ENCODE data around the gene ENO1. TPM values are rescaled to one million over a fixed set of nuclear protein-coding genes. Genes with fewer than 3 reads are reported as not detected.

Gene ENO1
- total RNA-seq, 1 donor from 2014 or later: 1,269 TPM

DNA sequence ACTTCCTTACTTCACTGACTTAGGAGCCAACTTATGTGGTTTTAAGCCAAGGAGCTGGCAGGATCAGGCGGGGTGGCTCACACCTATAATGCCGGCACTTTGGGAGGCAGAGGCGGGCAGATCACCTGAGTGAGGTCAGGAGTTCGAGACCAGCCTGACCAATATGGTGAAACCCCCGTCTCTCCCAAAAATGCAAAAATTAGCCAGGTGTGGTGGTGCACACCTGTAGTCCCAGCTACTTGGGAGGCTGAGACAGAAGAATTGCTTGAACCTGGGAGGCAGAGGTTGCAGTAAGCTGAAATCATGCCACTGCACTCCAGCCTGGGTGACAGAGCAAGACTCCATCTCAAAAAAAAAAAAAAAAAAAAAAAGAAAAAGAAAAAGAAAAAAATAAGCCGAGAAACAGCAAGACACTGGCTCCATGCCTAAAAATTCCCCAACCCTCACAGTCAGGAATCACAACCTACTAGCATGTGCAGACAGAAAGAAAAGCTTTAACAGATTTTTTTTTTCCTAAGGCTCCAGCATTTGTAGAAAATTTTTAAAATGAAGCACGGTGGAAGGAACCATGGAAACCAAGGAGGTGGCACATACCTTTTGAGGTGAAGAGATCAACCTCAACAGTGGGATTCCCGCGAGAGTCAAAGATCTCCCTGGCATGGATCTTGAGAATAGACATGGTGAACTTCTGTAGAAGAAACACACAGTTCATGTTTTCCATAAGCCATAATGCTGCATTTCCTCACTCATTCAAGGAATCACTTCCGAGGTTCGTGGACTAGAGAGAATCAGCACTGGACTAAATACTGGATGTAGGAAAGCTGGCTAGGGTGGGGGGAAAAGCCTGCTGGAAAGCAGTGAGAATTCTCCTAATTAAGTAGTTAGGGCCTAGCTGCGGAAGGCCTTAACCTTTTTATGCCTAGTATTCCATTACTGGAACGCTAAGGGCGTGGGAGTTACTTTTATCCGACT, 4.0 kb downstream of the ENO1 start:
- DNase-seq (ENCODE audit: low read depth, low spot score): no peak
- Mint-ChIP-seq H3K4me1 (peaks cover 53% of the 10 kb centered on the region), H3K27me3 (ENCODE audit: low read depth) (peaks cover 3% of the 10 kb centered on the region), H3K27ac (ENCODE audit: unreplicated experiment) (peak overlapping the region; percentile 72), H3K4me3 (peak overlapping the region; percentile 97), H3K36me3 (ENCODE audit: low read depth) (peaks cover 42% of the 10 kb centered on the region), H3K9me3 (no peaks in the 10 kb centered on the region)
- TF ChIP-seq, protein P1, sequence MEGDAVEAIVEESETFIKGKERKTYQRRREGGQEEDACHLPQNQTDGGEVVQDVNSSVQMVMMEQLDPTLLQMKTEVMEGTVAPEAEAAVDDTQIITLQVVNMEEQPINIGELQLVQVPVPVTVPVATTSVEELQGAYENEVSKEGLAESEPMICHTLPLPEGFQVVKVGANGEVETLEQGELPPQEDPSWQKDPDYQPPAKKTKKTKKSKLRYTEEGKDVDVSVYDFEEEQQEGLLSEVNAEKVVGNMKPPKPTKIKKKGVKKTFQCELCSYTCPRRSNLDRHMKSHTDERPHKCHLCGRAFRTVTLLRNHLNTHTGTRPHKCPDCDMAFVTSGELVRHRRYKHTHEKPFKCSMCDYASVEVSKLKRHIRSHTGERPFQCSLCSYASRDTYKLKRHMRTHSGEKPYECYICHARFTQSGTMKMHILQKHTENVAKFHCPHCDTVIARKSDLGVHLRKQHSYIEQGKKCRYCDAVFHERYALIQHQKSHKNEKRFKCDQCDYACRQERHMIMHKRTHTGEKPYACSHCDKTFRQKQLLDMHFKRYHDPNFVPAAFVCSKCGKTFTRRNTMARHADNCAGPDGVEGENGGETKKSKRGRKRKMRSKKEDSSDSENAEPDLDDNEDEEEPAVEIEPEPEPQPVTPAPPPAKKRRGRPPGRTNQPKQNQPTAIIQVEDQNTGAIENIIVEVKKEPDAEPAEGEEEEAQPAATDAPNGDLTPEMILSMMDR (conservative IDR thresholded peaks at IDR 0.05): no peak

DNA sequence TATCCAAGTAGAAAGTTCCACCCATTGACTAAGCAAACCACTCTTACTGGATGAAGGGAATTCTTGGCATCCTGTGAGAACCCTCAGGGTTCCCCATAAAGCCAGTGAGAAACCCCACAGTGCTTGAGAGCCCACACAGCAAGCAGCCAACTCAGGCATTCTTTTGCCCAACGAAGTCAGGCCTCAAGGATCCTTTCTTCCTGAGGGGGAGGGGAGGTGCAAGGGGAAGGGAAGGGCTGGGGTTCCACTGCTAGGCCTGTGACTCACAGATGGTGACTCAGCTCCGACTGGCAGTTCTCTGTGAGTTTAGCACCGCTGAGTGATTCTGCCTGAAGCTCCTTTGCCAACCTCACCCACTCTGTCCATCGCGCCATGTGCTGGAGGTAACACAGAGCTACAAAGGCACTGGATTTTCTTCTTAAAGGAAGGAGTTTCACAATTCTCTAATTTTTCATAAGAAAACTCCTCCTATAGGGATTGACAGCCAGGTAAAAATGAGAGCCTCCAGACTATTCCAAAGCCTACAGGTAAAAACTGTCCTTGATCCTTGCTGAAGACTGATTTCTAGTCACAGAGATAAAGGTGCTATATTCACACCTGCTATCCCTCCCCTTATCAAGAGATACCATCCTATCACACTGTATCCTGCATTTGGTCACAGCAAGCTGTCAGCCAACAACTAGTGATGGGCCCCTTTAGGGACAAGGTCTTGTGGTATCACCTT, 4.8 kb downstream of the ENO1 start:
- Mint-ChIP-seq H3K27ac (ENCODE audit: unreplicated experiment) (no peak overlapping the region), H3K9me3 (no peaks in the 10 kb centered on the region), H3K36me3 (ENCODE audit: low read depth) (peaks cover 45% of the 10 kb centered on the region), H3K27me3 (ENCODE audit: low read depth) (no peaks in the 10 kb centered on the region), H3K4me1 (peaks cover 55% of the 10 kb centered on the region), H3K4me3 (peak overlapping the region; percentile 61)
- TF ChIP-seq, protein P1 (conservative IDR thresholded peaks at IDR 0.05): no peak
- DNase-seq (ENCODE audit: low read depth, low spot score): no peak

DNA sequence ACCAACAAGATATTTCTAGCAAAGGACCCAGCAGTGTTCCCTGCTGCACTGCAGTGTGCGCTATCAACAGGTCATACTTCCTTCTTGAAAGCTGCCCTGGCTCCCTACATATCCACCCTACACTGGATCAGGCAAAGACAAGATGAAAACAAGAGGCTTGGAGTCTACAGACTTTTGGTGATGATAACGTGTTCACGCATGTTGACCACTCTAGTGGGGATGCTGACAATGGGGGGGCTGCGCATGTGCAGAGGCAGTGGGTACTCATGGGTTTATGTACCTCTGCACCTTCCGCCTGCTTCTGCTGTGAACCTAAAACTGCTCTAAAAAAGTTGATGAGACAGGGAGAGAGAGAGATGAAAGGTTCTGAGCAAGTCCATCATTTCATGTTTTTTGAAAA, 5.5 kb downstream of the ENO1 start:
- DNase-seq (ENCODE audit: low read depth, low spot score): no peak
- peaks cover 45% of the 10 kb centered on the region for H3K36me3 Mint-ChIP-seq (ENCODE audit: low read depth)
- H3K4me3 Mint-ChIP-seq: peak overlapping the region; percentile 61
- H3K4me1 Mint-ChIP-seq: peaks cover 55% of the 10 kb centered on the region
- no peak overlapping the region for H3K27ac Mint-ChIP-seq (ENCODE audit: unreplicated experiment)
- TF ChIP-seq, protein P1 (conservative IDR thresholded peaks at IDR 0.05): no peak
- no peaks in the 10 kb centered on the region for H3K27me3 Mint-ChIP-seq (ENCODE audit: low read depth)
- H3K9me3 Mint-ChIP-seq: no peaks in the 10 kb centered on the region

DNA sequence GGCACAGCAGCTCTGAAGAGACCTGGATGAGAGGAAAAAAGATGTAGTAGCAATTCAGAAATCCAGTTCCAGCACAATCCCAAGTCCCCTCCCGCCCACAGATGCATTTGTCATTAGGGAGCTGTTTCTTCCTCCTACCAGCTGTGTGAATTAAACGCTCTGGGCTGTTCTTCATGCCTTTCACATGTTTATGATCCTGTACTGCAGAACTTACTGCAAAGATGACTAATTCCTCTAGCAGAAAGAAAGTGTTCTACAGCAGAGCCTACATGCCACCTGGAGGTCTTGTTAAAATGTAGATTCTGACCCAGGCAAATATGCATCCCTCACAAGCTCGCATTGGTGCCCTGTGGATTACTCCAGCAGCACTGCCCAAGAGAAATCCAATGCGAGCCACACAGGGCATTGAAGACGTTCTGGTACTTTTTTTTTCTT, 6.5 kb downstream of the ENO1 start:
- H3K27me3 Mint-ChIP-seq (ENCODE audit: low read depth): no peaks in the 10 kb centered on the region
- TF ChIP-seq, protein P1 (conservative IDR thresholded peaks at IDR 0.05): no peak
- H3K4me3 Mint-ChIP-seq: peak overlapping the region; percentile 20
- H3K4me1 Mint-ChIP-seq: peaks cover 55% of the 10 kb centered on the region
- H3K27ac Mint-ChIP-seq (ENCODE audit: unreplicated experiment): no peak overlapping the region
- DNase-seq (ENCODE audit: low read depth, low spot score): no peak
- H3K9me3 Mint-ChIP-seq: no peaks in the 10 kb centered on the region
- peaks cover 48% of the 10 kb centered on the region for H3K36me3 Mint-ChIP-seq (ENCODE audit: low read depth)

DNA sequence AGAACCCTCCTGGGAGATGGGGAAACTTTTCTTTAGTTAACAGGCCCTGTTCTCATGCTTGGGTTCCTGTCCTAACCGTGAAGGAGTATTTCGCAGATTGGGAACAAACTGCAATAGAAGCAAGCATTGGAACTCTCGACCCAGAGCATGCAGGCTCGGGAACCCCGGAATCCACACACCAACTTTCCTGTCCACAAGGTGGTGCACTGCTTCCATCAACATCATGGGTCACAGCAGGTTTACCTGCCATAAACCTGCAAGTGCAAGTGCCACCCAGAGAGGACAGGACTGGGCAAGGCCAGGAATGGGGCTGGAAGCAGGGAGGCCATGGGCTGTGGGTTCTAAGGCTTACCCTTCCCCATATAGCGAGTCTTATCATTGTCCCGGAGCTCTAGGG, 6.9 kb downstream of the ENO1 start:
- peaks cover 51% of the 10 kb centered on the region for H3K36me3 Mint-ChIP-seq (ENCODE audit: low read depth)
- H3K27ac Mint-ChIP-seq (ENCODE audit: unreplicated experiment): no peak overlapping the region
- TF ChIP-seq, protein P1 (conservative IDR thresholded peaks at IDR 0.05): peak; percentile 52
- H3K4me1 Mint-ChIP-seq: peaks cover 54% of the 10 kb centered on the region
- no peaks in the 10 kb centered on the region for H3K27me3 Mint-ChIP-seq (ENCODE audit: low read depth)
- peak overlapping the region; percentile 56 for H3K4me3 Mint-ChIP-seq
- no peak for DNase-seq (ENCODE audit: low read depth, low spot score)
- H3K9me3 Mint-ChIP-seq: no peaks in the 10 kb centered on the region

All from neural crest cell (in vitro differentiated cells).